Occipital lobe (tissue), 2 donors: Measurements from ENCODE around the gene MACROD1. TPM values are rescaled to one million over a fixed set of nuclear protein-coding genes. Genes with fewer than 3 reads are reported as not detected.
A peak's percentile ranks its signal among the peaks of the same experiment; 100 is the strongest.

ENCODE experiments used
- DNase-seq: peaks from one replicate; lab custom pipeline; 2025; lab: John Stamatoyannopoulos, UW
- total RNA-seq: library from RNA; depleted of rRNA; stranded (reverse); fragments of >200 nt; gene quantifications from one replicate; pipeline ENCODE4 v1.2.3, GENCODE V29; 2014

MACROD1 gene
- total RNA-seq, 1 donor from 2014 or later = 16.2 TPM

- DNase-seq = no peak
Observed at GRCh38 chr11:64077607-64078006, 88.3 kb downstream of the MACROD1 start.

DNA sequence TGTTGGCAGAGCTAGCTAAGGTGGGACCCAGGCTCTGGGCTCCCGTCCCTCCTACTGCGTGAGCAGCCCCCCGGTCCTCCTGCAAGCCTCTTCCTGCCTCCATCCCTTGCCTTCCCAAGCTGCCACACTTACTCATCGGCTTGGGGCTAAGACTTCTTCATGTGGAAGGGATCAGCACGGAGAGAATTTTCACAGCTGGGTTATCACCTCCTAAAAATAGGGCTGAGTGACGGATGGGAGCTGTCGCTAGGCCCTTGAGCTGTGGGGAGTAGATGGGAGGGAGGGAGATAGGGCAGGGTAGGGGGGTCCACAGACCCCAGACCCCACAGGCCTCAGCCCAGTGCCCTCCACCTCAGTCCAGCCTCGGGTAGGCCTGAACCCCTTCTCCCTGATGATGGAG is 89.2 kb downstream of the MACROD1 start:
- DNase-seq = no peak

- DNase-seq = no peak
Observed at GRCh38 chr11:64074239-64074638, 91.7 kb downstream of the MACROD1 start.

DNA sequence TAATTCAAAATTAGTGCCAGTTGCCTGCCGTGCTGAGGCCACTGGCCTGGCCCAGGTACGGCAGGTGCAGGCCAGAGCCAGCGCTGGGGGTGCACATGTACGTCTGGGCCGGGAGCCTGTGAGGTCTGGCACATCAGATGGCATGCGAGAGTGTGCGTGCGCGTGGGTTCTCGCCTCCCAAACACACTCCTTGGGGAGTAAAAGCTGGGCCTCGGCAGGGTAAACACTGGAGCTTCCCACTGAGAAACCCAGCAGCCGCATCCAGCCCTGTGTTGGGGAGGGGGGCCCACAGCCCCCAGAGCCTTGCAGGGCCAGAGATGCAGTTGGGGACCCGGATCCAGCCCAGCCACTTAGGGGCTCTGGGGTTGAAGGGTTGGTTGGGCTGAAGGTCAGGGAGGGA is 92.4 kb downstream of the MACROD1 start:
- no peak for DNase-seq

DNA sequence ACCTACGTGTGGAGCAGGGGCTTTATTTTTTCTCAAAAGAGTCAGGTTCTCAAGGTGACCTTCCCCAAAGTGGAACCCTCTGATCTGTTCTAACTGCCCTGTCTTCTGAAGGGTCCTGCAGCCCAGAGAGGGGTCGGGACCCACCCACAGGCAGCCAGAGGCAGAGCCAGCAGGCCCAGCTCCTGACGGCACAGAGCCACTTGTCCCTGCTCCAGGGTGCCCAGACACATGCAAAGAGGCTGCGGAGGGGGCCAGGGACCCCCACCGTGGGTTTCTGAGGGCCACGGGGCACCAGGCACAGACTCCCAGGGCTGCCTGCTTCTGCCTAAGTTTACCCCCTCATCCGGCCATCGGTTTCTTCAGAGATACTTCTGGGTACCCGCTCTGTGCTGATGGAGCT is 93.0 kb downstream of the MACROD1 start:
- DNase-seq = no peak

DNA sequence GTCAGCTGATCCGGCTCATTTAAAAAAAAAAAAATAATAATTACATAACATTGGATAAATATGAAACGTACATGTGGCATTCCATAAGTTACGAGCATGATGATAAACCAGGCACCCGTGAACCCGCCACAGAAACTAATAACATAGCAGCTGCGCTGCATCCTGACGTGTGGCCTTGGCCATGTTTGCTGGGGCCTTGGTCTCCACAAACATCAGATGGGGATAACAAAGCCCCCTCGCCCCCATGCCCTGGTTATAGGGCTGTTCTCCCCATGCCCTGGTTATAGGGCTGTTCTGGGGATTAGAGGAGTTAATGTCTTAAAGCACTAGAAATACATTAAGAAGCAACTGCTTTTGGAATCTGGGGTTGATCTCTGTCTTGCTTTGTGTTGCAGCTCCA is 93.5 kb downstream of the MACROD1 start:
- no peak for DNase-seq

- no peak for DNase-seq
Observed at GRCh38 chr11:64071849-64072248, 94.1 kb downstream of the MACROD1 start.

DNA sequence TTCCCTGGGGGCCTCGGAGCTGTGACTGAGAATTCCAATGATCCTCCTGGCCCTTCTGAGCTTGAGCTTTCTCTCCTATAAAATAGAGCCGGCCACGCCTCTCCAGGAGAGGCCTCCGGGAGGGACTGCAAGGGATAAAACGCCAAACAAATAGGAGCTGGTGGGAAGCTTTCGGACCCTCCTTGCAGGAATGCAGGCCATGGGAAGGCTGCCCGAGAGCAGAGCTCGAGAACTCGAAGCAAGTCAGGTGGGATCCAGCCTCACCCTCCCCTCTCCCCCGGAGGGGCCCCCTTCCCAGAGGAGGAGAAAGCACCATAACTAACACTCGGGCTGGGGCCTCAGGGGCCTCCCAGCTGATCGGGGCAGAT is 95.6 kb downstream of the MACROD1 start:
- no peak for DNase-seq

GRCh38 chr11:64069401-64070313 is 96.3 kb downstream of the MACROD1 start:
- DNase-seq = no peak

DNA sequence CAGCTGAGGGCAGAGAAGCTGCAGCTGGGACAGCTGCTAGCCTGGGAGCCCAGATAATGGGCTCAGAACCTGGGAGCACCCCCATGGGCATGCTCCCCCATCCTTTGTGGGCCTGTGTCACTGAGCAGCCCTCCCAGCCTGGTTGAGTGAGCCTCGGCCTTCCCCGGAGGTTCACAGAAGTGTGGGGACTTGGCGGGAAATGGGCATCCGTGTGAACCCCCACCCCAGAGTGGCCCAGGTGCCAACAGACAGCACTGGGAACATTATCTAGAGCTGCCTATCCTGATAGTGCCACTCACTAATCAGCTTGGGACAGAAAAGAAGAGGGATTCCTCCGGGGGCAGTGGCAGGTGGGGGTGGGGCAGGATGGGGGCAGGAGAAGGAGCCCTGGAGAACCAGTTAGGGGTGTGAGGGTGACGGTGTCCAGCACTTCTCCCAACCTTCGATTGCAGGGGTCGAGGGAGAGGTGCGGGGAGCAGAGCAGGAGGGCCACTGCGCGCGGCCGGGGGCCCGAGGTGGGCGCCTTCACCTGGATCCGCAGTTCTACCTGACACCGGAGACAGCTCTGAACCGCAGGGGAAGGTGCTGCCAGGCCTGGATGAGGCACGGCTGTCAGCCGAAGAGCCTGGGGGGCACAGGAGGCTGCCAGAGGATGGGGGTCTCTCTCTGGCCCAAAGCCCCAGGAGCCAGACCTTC is 97.1 kb downstream of the MACROD1 start:
- DNase-seq = no peak

DNA sequence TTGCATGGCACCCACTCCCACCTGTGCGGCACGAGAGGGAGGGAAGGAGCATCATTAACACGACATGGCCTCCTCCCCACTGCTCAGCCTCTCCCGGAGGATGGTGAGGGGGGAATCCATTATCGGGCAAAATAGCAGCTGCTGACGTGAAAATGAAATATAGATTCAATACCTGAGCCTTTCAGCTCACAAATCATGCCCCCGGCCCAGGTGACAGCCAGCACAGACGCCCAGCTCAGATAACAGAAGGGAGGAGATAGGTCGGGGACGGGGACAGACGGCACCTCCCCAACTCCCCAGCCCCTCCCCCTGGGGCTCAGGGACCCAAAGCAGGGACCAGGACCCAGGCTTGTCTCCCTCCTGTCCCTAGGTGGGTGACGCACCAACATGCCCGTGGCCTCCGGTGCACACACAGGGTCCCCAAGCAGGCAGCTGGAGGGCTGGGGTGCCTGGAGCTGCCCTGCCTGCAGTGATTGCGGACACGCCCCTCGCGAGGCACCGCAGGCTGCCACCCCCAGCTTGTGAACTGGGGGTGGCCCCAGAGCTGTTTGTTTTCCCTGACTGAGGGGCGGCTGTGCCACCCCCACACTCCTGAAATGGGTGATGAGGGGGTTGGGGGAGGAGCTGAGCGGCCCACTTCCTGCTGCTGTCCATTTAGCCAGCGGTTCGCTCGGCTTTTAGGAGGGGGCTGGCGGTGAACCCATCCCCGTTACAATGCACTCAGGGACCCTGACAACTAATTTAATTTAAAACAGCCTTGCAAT is 98.5 kb downstream of the MACROD1 start:
- DNase-seq = no peak

- no peak for DNase-seq
Observed at GRCh38 chr11:64065712-64066111, 100.2 kb downstream of the MACROD1 start.

- DNase-seq = no peak
Observed at GRCh38 chr11:64065141-64065465, 100.8 kb downstream of the MACROD1 start.

DNA sequence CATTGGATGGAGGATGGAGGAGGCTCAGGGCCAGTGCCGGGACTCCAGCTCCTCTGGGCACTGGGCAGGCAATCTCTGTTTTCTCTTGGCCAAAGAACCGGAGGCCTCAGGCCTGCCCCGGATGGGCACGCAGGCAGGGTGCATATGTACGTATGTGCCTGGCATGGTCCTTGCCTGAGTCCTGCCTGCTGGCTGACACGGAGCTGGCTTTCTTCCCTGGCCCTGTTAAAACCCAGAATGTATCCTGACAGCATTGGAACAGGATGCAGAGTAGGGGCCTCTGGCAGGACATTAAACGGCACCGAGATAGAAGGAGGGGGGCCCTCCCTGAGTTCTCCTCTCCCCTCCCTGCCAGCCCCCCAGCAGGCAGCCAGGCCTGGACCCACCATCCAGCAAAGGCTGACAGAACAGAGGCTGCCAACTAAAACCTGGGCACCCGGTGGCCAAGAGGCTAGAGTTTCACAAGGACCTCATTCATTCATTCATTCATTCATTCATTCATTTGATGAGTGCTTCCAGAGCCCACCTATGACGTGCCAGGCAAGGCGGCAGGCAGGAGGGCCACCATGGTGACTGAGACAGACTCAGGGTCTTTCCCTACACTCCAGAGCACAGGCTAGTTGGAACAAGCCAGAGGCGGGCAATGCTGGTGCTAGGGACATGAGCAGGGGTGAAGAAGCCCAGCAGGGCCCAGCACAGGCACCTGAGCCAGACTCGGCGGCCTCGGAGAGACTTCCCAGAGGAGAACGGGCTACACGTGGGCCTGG is 101.4 kb downstream of the MACROD1 start:
- no peak for DNase-seq

DNA sequence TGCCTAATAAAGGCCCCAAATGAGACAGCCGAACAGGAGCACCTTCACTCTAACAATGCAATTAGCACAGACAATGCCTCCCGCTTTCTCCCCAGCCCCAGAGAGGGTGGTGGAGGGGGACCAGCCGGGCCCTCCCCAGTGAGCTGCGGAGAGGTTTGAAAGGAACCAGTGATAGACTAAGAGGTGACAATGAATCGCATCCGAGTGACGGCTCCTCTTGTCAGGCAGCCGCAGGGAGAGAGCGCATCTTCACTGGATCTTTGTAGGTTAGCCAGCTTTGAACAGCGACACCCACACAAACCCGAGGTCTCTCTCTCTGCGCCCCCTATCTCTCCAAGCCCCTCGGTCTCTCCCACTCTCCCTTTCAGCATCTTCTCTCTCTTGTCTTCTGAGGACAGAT is 102.1 kb downstream of the MACROD1 start:
- no peak for DNase-seq

DNA sequence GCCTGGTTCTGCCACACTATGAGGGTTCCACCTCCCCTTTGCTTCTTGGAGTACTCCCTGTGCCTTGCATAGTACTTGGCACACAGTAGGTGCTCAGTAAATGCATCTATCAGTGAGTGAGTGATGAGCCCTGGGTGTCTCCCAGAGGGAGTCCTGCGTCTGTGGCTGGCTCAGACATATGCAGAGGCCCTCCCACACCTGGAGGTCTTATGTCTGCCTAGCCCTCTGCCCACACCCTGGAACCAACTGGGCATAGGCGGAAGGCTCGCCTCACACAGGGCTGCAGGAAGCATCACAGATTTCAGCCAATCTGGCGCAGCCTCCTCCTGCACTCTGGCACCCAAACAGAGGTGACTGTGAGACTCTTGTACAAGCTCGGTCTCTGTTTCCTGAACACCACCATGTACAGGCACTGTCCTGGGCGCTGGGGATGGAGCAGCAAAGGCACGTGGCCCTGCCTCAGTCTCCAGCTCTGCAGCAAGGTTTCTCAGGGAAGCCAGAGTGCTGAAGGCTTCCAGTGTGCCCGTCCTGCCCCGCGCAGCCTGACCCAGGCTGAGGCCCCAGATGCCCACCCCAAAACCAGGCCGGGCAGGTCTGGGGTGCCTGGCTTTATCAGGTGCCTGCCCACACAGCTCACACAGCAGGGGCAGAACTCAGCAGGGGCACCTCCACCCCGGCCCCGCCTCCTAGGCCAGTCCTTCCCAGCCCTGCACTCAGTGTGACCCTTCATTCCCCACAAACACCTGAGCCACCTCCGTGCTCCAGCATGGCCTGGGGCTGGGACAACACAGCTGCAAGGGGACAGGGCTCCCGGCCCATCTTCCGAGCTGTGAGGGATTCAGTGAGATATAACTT is 103.5 kb downstream of the MACROD1 start:
- DNase-seq = no peak

GRCh38 chr11:64060861-64061444 is 105.0 kb downstream of the MACROD1 start:
- peak; percentile 29 for DNase-seq

- DNase-seq = no peak
Observed at GRCh38 chr11:64060263-64060860, 105.6 kb downstream of the MACROD1 start.

GRCh38 chr11:64059339-64060140 is 106.4 kb downstream of the MACROD1 start:
- no peak for DNase-seq
